ENCODE results near the gene LGALS8. TPM values are rescaled to one million over a fixed set of nuclear protein-coding genes. Genes with fewer than 3 reads are reported as not detected.
"Not testable (repeated sequence)": the region's sequence is repeated elsewhere in the genome, so short reads cannot be mapped to it uniquely, and the experiment has no call there.

The LGALS8 gene
- total RNA-seq (2014; rRNA removed; shearing (Covaris generic)) = 16.8 and 27.7 TPM in 2 replicates

GRCh38 chr1:236523704-236524141 lies at the start of gene LGALS8:
Gene LGALS8 (plus strand): TSS chr1:236523982. CDS start chr1:236526071, 2,089 bp downstream.
- H3K4me3 ChIP-seq (ENCODE audit: insufficient read depth, low read depth, low read length) = peak within 1 kb of the TSS; percentile 83
- no peaks in the 10 kb centered on the region for H3K36me3 ChIP-seq (replicated peaks; ENCODE audit: control insufficient read depth, insufficient read depth, low read length)
- H3K27me3 ChIP-seq (ENCODE audit: control insufficient read depth, insufficient read depth, low read length) = peaks cover 15% of the 10 kb centered on the region
- DNase-seq = peak; percentile 83

- H3K4me3 ChIP-seq (ENCODE audit: insufficient read depth, low read depth, low read length) = no peak overlapping the region
- H3K27me3 ChIP-seq (ENCODE audit: control insufficient read depth, insufficient read depth, low read length) = no peaks in the 10 kb centered on the region
Measured at GRCh38 chr1:236476019-236476418, 47.8 kb upstream of the LGALS8 start.

GRCh38 chr1:236480758-236481436 lies 42.9 kb upstream of the LGALS8 start:
- no peaks in the 10 kb centered on the region for H3K27me3 ChIP-seq (ENCODE audit: control insufficient read depth, insufficient read depth, low read length)
- no peak for DNase-seq
- no peak overlapping the region for H3K4me3 ChIP-seq (ENCODE audit: insufficient read depth, low read depth, low read length)
- H3K36me3 ChIP-seq (replicated peaks; ENCODE audit: control insufficient read depth, insufficient read depth, low read length) = no peaks in the 10 kb centered on the region

More at GRCh38 chr1:236476019-236476418, 47.8 kb upstream of the LGALS8 start:
- no peak for DNase-seq
- H3K36me3 ChIP-seq (replicated peaks; ENCODE audit: control insufficient read depth, insufficient read depth, low read length) = no peaks in the 10 kb centered on the region

GRCh38 chr1:236484310-236484971 lies 39.3 kb upstream of the LGALS8 start:
- Histone ChIP-seq H3K36me3 (replicated peaks; ENCODE audit: control insufficient read depth, insufficient read depth, low read length) (no peaks in the 10 kb centered on the region), H3K4me3 (ENCODE audit: insufficient read depth, low read depth, low read length) (no peak overlapping the region), H3K27me3 (ENCODE audit: control insufficient read depth, insufficient read depth, low read length) (no peaks in the 10 kb centered on the region)
- no peak for DNase-seq

- DNase-seq = no peak
- H3K27me3 ChIP-seq (ENCODE audit: control insufficient read depth, insufficient read depth, low read length) = no peaks in the 10 kb centered on the region
- no peak overlapping the region for H3K4me3 ChIP-seq (ENCODE audit: insufficient read depth, low read depth, low read length)
- no peaks in the 10 kb centered on the region for H3K36me3 ChIP-seq (replicated peaks; ENCODE audit: control insufficient read depth, insufficient read depth, low read length)
Measured at GRCh38 chr1:236486356-236487002, 37.3 kb upstream of the LGALS8 start.

GRCh38 chr1:236489161-236489560 lies 34.6 kb upstream of the LGALS8 start:
- DNase-seq; H3K27me3 ChIP-seq (ENCODE audit: control insufficient read depth, insufficient read depth, low read length); H3K4me3 ChIP-seq (ENCODE audit: insufficient read depth, low read depth, low read length); H3K36me3 ChIP-seq (replicated peaks; ENCODE audit: control insufficient read depth, insufficient read depth, low read length): not testable (repeated sequence)

GRCh38 chr1:236489710-236490377 lies 33.9 kb upstream of the LGALS8 start:
- Histone ChIP-seq H3K4me3 (ENCODE audit: insufficient read depth, low read depth, low read length) (no peak overlapping the region), H3K27me3 (ENCODE audit: control insufficient read depth, insufficient read depth, low read length) (no peaks in the 10 kb centered on the region), H3K36me3 (replicated peaks; ENCODE audit: control insufficient read depth, insufficient read depth, low read length) (no peaks in the 10 kb centered on the region)
- DNase-seq = peak; percentile 77

GRCh38 chr1:236491469-236492136 lies 32.2 kb upstream of the LGALS8 start:
- no peak for DNase-seq
- no peak overlapping the region for H3K4me3 ChIP-seq (ENCODE audit: insufficient read depth, low read depth, low read length)
- no peaks in the 10 kb centered on the region for H3K27me3 ChIP-seq (ENCODE audit: control insufficient read depth, insufficient read depth, low read length)
- no peaks in the 10 kb centered on the region for H3K36me3 ChIP-seq (replicated peaks; ENCODE audit: control insufficient read depth, insufficient read depth, low read length)

GRCh38 chr1:236492378-236492777 lies 31.4 kb upstream of the LGALS8 start:
- no peaks in the 10 kb centered on the region for H3K36me3 ChIP-seq (replicated peaks; ENCODE audit: control insufficient read depth, insufficient read depth, low read length)
- H3K27me3 ChIP-seq (ENCODE audit: control insufficient read depth, insufficient read depth, low read length) = no peaks in the 10 kb centered on the region
- no peak for DNase-seq
- no peak overlapping the region for H3K4me3 ChIP-seq (ENCODE audit: insufficient read depth, low read depth, low read length)

GRCh38 chr1:236494082-236494481 lies 29.7 kb upstream of the LGALS8 start:
- DNase-seq = no peak
- no peaks in the 10 kb centered on the region for H3K36me3 ChIP-seq (replicated peaks; ENCODE audit: control insufficient read depth, insufficient read depth, low read length)

GRCh38 chr1:236494586-236495466 lies 29.0 kb upstream of the LGALS8 start:
- DNase-seq = no peak
- no peaks in the 10 kb centered on the region for H3K36me3 ChIP-seq (replicated peaks; ENCODE audit: control insufficient read depth, insufficient read depth, low read length)
- no peaks in the 10 kb centered on the region for H3K27me3 ChIP-seq (ENCODE audit: control insufficient read depth, insufficient read depth, low read length)
- no peak overlapping the region for H3K4me3 ChIP-seq (ENCODE audit: insufficient read depth, low read depth, low read length)

More at GRCh38 chr1:236494082-236494481, 29.7 kb upstream of the LGALS8 start:
- no peak overlapping the region for H3K4me3 ChIP-seq (ENCODE audit: insufficient read depth, low read depth, low read length)
- no peaks in the 10 kb centered on the region for H3K27me3 ChIP-seq (ENCODE audit: control insufficient read depth, insufficient read depth, low read length)

GRCh38 chr1:236495467-236496112 lies 28.2 kb upstream of the LGALS8 start:
- Histone ChIP-seq H3K27me3 (ENCODE audit: control insufficient read depth, insufficient read depth, low read length) (no peaks in the 10 kb centered on the region), H3K4me3 (ENCODE audit: insufficient read depth, low read depth, low read length) (no peak overlapping the region), H3K36me3 (replicated peaks; ENCODE audit: control insufficient read depth, insufficient read depth, low read length) (no peaks in the 10 kb centered on the region)
- DNase-seq = peak; percentile 81

- H3K4me3 ChIP-seq (ENCODE audit: insufficient read depth, low read depth, low read length) = no peak overlapping the region
- no peaks in the 10 kb centered on the region for H3K36me3 ChIP-seq (replicated peaks; ENCODE audit: control insufficient read depth, insufficient read depth, low read length)
- DNase-seq = no peak
- no peaks in the 10 kb centered on the region for H3K27me3 ChIP-seq (ENCODE audit: control insufficient read depth, insufficient read depth, low read length)
Measured at GRCh38 chr1:236497908-236498307, 25.9 kb upstream of the LGALS8 start.
